ENCODE measurements around the gene DENND6B.
A peak's percentile ranks its signal among the peaks of the same experiment; 100 is the strongest.
"Not testable (repeated sequence)": the region's sequence is repeated elsewhere in the genome, so short reads cannot be mapped to it uniquely, and the experiment has no call there.

DENND6B gene

DNA sequence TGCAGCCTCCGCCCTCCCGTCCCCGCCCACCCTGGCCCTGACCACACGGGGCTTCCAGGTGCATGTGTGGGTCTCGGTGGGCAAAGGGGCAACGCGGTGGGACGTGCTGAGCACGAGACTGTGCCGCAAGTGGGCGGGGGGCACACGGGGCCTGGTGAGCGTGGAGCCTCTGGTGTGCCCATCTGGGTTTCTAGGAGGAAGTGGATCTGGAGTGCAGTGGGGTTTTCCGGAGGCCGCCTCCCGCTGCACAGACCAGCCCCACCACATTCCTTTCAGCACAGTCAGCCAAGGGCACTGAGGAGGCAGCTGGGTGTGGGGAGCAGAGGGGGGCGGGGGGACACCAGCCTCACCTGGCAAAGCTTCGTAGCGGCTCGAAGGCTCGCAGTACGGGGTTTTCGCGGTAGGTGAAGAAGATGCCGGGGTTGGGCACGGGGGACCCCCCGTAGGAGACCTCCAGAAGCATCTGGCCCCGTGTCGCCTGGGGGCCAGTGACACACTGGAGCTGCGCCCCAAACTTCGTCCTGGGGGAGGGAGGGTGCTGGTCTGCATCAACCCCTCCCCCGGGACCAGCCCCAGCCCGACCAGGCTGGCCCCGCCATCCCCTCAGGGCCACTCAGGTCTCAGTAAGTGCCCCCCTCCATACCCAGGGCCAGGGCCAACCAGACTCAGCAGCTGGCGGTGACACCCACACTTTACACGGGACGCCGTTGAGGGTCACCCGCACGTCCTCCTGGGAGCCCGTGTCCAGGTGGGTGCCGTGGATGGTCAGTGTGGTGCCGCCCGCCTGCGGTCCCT is 44.3 kb downstream of the DENND6B start:
- DNase-seq, result no peak

- DNase-seq, result no peak
Measured at GRCh38 chr22:50281957-50282356, 44.9 kb downstream of the DENND6B start.

DNA sequence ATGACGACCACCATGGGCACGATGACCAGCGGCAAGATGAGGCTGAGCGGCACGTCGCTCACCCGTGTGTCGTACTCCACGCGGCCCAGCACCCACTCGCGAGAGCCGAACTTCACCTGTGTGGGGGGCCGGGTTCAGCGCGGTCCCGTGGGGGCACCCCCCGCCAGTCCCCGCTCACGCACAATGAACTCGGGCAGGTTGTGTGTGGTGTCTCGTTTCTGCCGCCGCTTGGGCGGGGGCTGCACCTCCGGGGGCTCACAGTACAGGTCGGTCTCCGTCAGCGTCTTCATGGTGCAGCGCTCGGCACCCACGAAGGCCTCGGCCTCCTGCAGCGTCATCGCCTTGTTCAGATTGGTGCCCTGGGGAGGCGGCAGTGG is 45.4 kb downstream of the DENND6B start:
- no peak for DNase-seq

GRCh38 chr22:50280708-50281383 is 46.0 kb downstream of the DENND6B start:
- DNase-seq, result no peak

- no peak for DNase-seq
Measured at GRCh38 chr22:50280022-50280707, 46.6 kb downstream of the DENND6B start.

DNA sequence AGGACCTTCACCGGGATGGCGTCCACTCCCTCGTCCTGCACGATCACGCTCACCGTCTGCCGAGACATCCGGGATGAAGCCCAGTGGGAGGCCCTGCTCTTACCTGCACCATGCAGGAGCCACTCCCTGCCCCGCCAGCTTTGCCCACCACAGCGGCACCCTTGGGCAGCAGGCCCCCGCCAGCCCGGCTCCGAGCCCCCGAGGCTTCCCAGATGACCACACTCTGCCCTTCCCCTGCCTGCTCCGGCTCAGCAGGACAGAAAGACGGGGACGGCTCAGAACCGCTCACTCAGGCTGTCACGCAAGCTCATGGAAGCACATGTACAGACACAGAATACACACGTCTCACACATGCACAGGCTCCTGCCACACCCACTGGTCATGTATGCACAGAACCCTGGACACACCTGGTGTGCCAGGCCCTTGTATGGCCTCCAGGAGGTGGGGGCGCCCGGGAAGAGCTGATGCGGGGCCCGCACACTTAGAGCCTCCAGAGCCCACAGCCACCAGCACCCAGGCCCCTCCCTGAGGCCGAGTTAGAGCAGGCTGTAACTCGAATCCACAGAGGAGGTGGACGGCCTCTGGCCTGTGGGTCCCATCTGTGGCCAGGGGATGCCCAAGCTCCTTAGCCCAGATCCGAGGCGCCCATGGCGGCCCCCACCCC is 47.7 kb downstream of the DENND6B start:
- DNase-seq, result no peak

DNA sequence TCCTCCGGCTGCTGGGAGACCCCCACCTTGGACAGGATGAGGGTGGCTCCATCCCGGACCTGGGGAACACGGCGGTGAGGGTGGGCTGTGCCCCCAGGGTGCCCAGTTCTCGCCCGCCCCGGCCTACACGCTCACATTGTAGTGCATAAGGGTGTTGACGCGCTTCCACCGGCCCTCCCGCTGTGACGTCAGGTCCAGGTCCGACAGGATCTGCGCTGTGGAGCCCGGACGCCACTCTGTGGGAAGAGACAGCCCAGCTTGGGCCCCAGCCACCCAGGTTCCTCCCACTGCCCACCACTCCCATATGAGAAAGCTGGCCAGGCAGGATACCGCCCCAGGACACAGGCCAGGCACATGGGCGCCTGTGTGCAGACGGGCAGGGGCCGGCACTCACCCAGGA is 48.4 kb downstream of the DENND6B start:
- no peak for DNase-seq

DNA sequence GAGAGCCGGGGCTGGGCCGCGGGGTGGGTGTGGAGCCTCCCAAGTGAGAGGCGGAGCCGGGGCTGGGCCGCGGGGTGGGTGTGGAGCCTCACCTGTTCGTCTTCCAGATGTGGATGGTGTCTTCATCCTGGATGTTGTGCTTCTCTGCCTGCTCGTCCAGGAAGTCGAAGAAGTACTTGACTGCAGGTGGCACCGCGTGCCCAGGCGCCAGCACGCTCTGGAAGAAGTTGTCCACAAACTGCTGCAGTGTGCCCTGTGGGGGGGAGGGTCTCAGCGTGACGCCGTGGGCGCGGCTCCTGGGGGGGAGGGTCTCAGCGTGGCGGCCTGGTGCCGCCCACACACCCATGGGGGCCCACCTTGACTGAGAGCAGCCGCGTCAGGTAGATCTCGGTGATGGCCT is 49.1 kb downstream of the DENND6B start:
- DNase-seq, result no peak

- DNase-seq, result peak; percentile 61
Measured at GRCh38 chr22:50276143-50276542, 50.7 kb downstream of the DENND6B start.

DNA sequence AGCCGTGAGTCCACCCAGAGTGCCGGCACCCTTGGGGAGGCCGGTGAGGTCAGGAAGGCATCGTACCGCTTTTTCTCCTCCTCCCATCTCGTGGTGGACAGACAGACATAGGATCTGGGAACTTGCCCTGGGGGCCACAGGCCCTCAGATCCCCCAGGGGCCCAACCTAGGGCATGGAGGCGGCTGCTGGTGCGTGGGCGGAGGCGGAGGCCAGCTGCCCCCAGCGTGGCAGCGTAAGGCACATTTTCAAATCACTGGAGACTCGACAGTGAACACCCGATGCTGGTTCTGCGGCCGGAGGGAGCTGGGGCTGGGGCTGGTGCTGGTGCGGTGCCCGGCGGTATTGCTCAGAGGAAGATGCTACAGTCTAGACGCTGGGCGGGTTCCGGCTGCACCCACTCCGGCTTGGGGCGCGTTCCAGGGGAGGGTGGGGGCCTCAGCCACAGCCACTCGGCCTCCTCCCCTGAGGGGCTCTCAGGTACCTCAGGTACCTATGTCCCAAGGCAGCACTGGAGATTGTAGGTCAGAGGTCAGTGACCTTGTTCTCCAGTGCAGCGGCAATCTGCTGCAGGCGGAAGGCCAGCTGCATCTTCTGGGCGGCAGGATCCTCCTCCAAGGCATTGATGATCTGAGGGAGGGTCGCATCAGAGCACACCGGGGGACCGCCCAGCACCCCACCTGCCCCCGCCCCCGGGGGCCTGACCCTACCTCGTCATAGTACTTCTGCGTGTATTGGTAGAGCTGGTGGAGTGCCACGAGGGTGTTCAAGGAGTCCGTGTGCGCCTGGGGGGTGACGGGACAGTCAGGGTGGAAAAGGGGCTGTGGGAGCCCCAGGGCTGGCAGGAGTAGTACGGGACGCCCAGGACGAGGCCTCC is 51.4 kb downstream of the DENND6B start:
- no peak for DNase-seq

DNA sequence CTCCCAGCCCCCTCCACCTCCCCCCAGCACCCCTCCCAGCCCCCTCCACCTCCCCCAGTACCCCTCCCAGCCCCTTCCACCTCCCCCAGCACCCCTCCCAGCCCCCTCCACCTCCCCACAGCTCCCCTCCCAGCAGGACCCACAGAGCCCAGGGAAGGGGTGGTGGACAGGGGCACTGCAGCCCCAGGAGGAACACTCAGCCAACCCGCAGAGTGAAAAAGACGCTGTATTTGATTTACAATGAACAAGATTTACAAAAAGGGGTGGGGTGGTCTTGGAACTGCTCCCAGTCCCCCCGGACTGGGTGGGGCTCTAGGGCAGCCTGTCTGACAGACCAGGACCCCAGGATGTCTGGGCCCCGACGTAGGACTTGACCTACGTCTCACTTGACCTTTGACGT is 52.0 kb downstream of the DENND6B start:
- no peak for DNase-seq

DNA sequence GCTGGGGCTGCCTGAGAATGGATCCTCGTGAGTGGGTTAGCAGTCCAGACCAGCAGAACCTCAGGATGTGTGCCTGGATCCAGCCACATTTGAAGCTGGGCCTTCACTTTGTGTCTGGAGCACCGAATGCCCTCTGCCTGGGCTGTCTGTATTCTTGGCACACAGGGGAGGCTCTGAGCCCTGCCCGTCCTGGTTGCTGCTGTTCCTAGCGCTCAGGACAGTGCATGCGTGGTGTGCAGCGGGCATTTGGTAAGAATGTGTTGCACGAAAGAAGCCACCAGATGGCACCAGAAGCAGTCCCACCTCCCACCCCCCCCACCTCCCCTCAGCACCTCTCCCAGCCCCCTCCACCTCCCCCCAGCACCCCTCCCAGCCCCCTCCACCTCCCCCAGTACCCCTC is 52.5 kb downstream of the DENND6B start:
- peak; percentile 86 for DNase-seq

DNA sequence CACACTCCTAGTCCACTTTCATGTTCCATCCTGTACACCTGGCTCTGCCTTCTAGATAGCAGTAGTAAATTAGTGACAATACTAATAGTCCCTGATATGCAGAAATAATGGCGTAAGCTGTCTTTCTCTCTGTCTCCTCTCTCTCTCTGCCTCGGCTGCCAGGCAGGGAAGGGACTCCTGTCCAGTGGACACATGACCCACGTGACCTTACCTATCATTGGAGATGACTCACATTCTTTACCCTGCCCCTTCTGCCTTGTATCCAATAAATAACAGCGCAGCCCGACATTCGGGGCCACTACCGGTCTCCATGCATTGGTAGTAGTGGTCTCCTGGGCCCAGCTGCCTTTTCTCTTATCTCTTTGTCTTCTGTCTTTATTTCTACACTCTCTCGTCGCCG is 53.0 kb downstream of the DENND6B start:
- not testable (repeated sequence) for DNase-seq

DNA sequence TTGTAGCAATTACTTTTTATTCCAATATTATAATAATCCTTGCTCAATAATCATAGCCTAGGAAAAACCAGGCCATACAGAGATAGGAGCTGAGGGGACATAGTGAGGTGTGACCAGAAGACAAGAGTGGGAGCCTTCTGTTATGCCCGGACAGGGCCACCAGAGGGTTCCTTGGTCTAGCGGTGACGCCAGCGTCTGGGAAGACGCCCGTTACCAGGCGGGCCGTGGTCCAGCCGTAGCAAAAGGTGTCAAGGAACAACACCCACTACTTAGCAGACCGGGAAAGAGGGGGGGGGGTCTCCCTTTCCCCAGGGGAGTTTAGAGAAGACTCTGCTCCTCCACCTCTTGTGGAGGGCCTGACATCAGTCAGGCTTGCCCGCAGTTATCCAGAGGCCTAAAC is 53.5 kb downstream of the DENND6B start:
- DNase-seq, result not testable (repeated sequence)

GRCh38 chr22:50272044-50272802 is 54.6 kb downstream of the DENND6B start:
- DNase-seq, result no peak

DNA sequence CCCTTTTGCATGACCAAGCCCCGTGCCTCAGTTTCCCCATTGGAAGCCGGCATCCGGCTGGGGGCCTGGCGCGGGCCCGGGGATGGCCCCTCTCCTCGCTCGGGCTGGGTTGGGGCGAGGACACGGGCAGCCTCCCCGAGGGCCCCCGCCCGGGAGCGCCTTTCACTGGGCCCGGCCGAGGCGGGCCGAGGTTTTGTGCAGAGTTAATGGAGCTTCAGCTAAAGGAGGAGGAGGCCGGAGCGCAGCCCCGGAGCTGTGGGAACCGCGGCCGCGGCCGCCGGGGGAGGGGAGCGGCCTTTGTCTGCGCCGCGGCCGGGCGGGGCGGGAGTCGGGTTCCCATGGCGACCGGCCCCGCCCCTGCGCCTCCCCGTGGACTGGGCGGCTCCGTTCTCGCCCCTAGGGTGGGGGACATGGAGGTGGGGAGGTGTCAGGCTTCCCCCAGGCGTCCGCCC is 55.3 kb downstream of the DENND6B start:
- DNase-seq, result peak; percentile 83

DNA sequence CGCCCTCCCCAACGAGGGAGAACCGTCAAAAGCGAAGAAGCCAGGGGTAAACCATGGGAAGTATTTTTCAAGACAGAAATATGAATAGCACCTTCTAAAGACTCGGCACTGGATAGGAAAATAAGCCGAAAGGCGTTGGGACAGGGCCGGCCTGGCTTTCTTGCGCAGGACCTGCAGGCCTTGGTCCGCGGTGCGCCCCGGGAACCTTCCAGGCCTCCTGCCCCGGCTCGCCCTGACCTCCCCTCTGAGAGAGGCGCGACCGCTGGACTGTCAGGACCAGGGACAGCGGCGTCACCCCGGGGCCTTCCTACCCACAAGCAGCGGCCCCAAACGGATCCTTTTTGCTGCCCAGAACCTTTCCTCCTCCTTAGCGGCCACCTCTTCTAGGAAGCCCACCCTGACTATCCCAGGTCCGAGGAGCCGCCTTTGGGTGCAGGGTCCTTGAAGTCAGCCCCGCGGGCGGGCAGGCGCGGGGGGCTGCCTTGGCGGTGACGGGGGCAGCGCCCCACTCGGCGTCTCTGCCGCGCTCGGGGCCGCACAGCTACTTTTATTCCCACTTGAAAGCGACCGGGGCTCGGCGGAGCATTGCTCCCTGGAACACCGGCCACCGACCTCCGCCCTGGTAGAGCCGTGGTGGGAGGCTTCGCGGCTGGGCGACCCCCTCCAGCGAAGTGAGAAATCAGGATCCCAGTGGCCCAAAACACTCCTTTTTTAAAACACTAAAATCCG is 56.0 kb downstream of the DENND6B start:
- peak; percentile 80 for DNase-seq

DNA sequence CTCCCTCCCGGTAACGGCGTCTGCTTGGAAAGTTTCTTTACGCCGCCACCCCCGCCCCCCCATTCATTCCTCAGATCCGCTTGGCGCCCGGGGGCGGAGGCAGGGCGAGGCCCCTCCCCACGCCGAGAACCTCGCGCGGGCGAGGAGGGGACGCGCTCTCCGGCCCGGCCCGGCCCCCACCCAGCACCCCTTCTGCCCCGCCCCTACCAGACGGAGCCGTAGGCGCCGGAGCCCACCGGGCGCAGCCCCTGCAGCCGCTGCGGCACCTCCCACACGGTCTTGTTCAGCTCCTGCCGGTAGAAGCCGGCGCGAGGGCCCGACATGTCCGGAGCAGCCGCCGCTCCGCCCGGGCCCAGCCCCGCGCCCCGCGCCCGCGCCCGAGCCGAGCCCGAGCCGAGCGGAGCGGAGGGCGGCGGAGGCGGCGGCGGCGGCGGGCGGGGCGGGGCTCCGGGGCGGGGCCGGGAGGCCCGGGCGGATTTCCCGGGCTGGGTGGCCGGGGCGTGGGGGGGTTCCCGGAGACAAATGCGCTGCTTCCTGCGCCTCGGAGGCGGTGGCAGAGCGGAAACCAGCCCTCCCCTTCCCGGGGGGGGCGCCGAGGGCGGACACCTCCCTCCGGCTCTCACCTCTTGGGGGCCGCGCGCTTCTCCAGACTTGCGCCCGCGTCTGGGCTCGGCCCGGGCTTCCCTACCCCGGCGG is 56.7 kb downstream of the DENND6B start, which contains the start of gene MAPK11:
TSS of gene MAPK11 (minus strand) at position 411 of the 696 bp plus-strand sequence. CDS start at position 323, 88 bp downstream.
- DNase-seq, result no peak

DNA sequence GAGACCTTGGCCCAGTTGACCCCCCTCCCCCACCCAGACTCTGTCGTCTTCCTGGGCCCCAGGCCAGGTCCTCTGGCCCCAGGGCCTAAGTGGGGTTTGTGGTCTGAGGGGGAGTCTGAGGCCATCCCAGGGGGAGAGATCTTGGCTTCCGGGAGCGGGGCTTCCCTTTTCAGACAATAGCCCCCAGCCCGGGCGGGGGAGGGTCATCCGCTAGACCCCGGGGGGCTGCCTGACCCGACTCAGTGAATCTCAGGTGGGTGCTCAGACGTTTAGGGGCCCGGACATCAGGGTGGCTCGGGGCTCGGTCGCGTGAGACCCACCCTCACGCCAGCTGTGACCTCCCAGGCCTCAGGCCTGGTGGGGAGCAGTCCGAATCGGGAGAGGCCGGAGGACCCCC is 57.2 kb downstream of the DENND6B start:
- DNase-seq, result no peak

DNA sequence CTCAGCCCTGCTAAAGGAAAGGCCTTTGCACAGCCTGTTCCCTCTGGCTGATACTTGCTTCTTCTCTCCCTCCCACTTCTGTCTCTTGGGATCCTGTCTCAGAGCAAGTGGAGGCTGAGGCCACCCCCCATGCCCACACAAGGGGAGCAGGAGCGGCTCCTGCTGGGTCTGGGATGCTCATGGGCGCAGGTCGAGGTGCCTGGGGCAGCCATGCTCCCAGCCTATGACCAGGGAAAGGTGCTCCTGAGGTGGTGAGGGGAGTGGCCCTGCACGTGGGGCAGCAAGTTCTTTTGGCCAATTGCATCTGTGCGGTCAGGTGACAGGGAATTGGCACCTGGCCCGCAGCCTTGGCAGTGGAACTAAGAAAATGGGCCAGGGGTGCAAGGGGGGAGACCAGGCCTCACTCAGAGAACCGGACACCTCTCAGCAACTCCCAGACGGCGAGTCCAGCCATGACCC is 58.1 kb downstream of the DENND6B start:
- no peak for DNase-seq
